Peyer's patch (tissue), 4 donors: ENCODE data around the gene IMMP2L.

Experiments used
- POLR2A ChIP-seq, 2 donors: fragments of 450-650 bp; IDR thresholded peaks; one replicate each; pipeline ENCODE4 v1.5.1; 2017; ENCODE audit warnings: antibody characterized with exemption in 2 of 2, mild to moderate bottlenecking in 2 of 2, moderate library complexity in 2 of 2
- TF ChIP-seq, protein P1 (sequence below), 6 experiments: fragments of 450-650 bp in 4 of 6; fragments of 200-600 bp in 2 of 6; sonication (generic) in 1 of 6; IDR thresholded peaks; one replicate each; pipeline ENCODE4 v1.5.1; 2017 to 2019; ENCODE audit warnings: antibody characterized with exemption in 6 of 6, mild to moderate bottlenecking in 3 of 6, moderate library complexity in 1 of 6

DNA sequence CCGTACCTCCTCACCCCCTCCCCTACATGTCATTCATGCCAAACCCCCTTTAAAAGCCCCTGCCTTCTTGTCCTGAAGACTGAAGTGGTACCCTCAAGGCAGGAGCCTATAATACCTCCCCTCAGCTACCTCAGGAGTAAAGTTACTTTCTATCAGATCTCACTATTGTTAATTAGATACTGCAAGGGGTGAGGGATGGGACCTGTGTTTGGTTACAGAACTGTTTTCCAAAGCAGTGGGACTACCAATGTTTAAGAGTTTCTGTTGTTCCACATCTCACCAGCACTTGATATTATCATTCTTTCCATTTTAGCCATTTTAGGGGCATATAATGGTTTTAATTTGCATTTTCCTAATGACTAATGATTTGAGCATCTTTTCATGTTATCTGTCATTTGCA, 668.2 kb downstream of the IMMP2L start:
- TF ChIP-seq, protein P1, sequence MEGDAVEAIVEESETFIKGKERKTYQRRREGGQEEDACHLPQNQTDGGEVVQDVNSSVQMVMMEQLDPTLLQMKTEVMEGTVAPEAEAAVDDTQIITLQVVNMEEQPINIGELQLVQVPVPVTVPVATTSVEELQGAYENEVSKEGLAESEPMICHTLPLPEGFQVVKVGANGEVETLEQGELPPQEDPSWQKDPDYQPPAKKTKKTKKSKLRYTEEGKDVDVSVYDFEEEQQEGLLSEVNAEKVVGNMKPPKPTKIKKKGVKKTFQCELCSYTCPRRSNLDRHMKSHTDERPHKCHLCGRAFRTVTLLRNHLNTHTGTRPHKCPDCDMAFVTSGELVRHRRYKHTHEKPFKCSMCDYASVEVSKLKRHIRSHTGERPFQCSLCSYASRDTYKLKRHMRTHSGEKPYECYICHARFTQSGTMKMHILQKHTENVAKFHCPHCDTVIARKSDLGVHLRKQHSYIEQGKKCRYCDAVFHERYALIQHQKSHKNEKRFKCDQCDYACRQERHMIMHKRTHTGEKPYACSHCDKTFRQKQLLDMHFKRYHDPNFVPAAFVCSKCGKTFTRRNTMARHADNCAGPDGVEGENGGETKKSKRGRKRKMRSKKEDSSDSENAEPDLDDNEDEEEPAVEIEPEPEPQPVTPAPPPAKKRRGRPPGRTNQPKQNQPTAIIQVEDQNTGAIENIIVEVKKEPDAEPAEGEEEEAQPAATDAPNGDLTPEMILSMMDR (IDR thresholded peaks at IDR 0.05), result no peak
- no peak for TF ChIP-seq POLR2A (IDR thresholded peaks at IDR 0.05)
